ENCODE measurements around the gene PI4KB. TPM values are rescaled to one million over a fixed set of nuclear protein-coding genes. Genes with fewer than 3 reads are reported as not detected.
"Not testable (repeated sequence)": the region's sequence is repeated elsewhere in the genome, so short reads cannot be mapped to it uniquely, and the experiment has no call there.

PI4KB gene
- total RNA-seq (2014; rRNA removed; shearing (Covaris generic)): 35.9 and 42.7 TPM in 2 replicates

- peak; percentile 98 for DNase-seq (ENCODE audit: low spot score)
These were observed at the start of gene PI4KB for GRCh38 chr1:151327223-151327902. Gene PI4KB (minus strand): TSS chr1:151327416. CDS start chr1:151316481, 10,935 bp downstream.

- DNase-seq (ENCODE audit: low spot score): no peak
These were observed 46.0 kb upstream of the PI4KB start for GRCh38 chr1:151373196-151373595.

GRCh38 chr1:151372058-151372934, 45.1 kb upstream of the PI4KB start, which contains the start of gene SELENBP1:
Gene SELENBP1 (minus strand): TSS chr1:151372705. CDS start chr1:151372641, 64 bp downstream.
- peak; percentile 93 for DNase-seq (ENCODE audit: low spot score)

GRCh38 chr1:151371370-151372057, 44.3 kb upstream of the PI4KB start:
- DNase-seq (ENCODE audit: low spot score): peak; percentile 67

- DNase-seq (ENCODE audit: low spot score): no peak
These were observed 43.1 kb upstream of the PI4KB start for GRCh38 chr1:151370211-151370911.

- DNase-seq (ENCODE audit: low spot score): no peak
These were observed 42.4 kb upstream of the PI4KB start for GRCh38 chr1:151369621-151370048.

- no peak for DNase-seq (ENCODE audit: low spot score)
These were observed 42.0 kb upstream of the PI4KB start for GRCh38 chr1:151369302-151369610.

GRCh38 chr1:151368393-151369301, 41.4 kb upstream of the PI4KB start:
- DNase-seq (ENCODE audit: low spot score): no peak

- no peak for DNase-seq (ENCODE audit: low spot score)
These were observed 40.6 kb upstream of the PI4KB start for GRCh38 chr1:151367658-151368392.

- DNase-seq (ENCODE audit: low spot score): no peak
These were observed 37.8 kb upstream of the PI4KB start for GRCh38 chr1:151364996-151365395.

GRCh38 chr1:151362308-151363155, 35.3 kb upstream of the PI4KB start:
- no peak for DNase-seq (ENCODE audit: low spot score)

GRCh38 chr1:151361883-151362282, 34.7 kb upstream of the PI4KB start:
- DNase-seq (ENCODE audit: low spot score): no peak

- no peak for DNase-seq (ENCODE audit: low spot score)
These were observed 29.5 kb upstream of the PI4KB start for GRCh38 chr1:151356696-151357095.

GRCh38 chr1:151352021-151352718, 25.0 kb upstream of the PI4KB start:
- no peak for DNase-seq (ENCODE audit: low spot score)

- not testable (repeated sequence) for DNase-seq (ENCODE audit: low spot score)
These were observed 23.1 kb upstream of the PI4KB start for GRCh38 chr1:151350323-151350722.

GRCh38 chr1:151347523-151348246, 20.5 kb upstream of the PI4KB start:
- no peak for DNase-seq (ENCODE audit: low spot score)

GRCh38 chr1:151346769-151347522, 19.7 kb upstream of the PI4KB start, which contains the start of gene RFX5:
Gene RFX5 (minus strand): TSS chr1:151347252. CDS start chr1:151346320, 932 bp downstream.
- DNase-seq (ENCODE audit: low spot score): peak; percentile 97

Measured in HT-29 (cell line).